T-helper 9 cell (primary cell): ENCODE data around the gene CDK12.
A peak's percentile ranks its signal among the peaks of the same experiment; 100 is the strongest.
"Not testable (repeated sequence)": the region's sequence is repeated elsewhere in the genome, so short reads cannot be mapped to it uniquely, and the experiment has no call there.

ENCODE experiments used
- DNase-seq: peaks from one replicate; pipeline ENCODE4 v3.0.0-alpha.2; 2020

Gene CDK12

GRCh38 chr17:39507511-39507910 lies 46.2 kb downstream of the CDK12 start:
- DNase-seq = no peak

DNA sequence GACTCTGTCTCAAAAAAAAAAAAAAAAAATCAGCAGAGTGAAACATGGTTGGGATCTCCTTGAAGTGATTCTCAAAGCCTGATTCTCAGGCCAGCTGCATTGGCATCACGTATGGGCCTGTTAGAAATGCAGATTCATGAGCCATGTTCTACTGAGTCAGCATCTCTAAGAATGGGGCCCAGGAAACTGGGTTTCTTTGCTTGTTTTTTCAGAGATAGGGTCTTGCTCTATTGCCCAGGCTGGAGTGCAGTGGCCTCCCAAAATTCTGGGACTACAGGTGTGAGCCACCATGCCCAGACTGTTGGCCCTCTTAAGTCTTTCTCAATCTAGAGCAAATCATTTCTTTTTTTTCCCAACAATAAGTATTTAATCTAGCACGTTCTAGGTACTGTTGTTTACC lies 47.7 kb downstream of the CDK12 start:
- no peak for DNase-seq

DNA sequence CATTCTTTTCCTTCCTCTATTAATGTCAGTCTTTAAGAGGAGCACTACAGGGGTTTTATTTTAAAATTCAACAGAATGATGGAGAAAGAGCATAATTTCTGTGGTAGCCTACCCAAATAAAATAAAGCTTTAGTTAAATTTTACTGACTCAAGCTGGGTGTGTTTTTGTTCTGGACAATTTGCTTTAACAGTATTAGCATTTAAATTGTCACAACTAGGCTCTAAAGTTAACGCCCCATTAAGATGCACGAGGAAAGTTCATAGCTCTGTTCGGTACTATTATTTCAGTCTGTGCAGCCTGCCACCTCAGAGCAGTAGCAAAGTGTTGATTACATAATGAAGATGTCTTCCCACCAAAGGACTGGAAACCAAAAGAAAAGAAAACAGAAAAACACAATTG lies 52.0 kb downstream of the CDK12 start:
- DNase-seq = no peak

GRCh38 chr17:39513915-39514314 lies 52.6 kb downstream of the CDK12 start:
- no peak for DNase-seq

- DNase-seq = no peak
Observed at GRCh38 chr17:39517224-39517623, 55.9 kb downstream of the CDK12 start.

GRCh38 chr17:39525801-39526506 lies 64.7 kb downstream of the CDK12 start:
- DNase-seq = no peak

DNA sequence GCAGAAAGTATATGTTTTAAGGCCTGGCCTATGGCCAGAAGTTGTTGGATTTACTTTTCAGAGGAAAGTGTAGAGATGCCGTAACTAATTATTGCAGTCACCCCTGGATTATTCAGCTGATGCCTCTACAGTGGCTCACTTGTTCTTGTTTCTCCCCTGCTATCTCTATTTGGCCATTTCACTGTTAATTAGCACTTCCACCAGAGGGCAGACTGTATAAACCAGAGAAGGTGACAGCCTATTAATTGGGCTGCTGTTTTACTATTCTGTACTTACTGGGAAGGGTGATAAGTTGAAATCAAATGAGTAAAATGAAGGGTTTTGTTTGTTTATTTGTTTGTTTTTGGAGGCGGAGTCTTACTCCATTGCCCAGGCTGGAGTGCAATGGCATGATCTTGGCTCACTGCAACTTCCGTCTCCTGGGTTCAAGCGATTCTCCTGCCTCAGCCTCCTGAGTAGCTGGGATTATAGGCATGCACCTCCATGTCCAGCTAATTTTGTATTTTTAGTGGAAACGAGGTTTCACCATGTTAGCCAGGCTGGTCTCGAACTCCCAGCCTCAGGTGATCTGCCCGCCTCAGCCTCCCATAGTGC lies 66.0 kb downstream of the CDK12 start:
- DNase-seq = no peak

DNA sequence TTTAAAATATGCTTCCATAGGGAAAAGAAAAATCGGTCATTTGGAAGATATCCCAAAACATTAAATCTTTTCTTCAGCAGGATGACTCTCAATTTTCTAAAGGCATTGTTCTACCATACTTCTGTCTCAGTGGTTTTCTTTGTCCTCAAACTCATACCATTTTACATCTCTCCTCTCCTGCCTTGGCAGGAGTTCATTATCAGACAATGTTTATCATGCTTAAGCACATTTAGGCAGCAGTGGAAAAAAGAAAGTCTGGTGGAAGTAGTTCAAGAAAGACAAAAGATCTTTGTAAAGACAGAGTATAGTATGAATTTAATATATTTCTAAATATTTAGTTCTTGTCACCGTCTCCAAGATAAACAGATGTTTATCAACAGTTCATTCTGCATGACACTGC lies 68.2 kb downstream of the CDK12 start:
- no peak for DNase-seq

DNA sequence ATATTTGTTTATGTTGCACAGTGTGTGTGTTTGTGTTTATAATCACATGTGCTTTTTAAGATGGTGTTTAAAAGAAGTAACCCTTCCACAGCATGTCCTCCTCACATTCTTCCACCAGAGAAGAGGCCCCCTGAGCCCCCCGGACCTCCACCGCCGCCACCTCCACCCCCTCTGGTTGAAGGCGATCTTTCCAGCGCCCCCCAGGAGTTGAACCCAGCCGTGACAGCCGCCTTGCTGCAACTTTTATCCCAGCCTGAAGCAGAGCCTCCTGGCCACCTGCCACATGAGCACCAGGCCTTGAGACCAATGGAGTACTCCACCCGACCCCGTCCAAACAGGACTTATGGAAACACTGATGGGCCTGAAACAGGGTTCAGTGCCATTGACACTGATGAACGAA lies 69.2 kb downstream of the CDK12 start:
- DNase-seq = no peak

- DNase-seq = no peak
Observed at GRCh38 chr17:39531252-39531651, 70.0 kb downstream of the CDK12 start.

DNA sequence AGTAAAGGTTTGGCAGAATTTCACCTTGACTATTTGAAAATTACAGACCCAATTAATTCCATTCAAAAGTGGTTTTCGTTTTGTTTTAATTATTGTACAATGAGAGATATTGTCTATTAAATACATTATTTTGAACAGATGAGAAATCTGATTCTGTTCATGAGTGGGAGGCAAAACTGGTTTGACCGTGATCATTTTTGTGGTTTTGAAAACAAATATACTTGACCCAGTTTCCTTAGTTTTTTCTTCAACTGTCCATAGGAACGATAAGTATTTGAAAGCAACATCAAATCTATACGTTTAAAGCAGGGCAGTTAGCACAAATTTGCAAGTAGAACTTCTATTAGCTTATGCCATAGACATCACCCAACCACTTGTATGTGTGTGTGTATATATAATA lies 72.6 kb downstream of the CDK12 start:
- no peak for DNase-seq

DNA sequence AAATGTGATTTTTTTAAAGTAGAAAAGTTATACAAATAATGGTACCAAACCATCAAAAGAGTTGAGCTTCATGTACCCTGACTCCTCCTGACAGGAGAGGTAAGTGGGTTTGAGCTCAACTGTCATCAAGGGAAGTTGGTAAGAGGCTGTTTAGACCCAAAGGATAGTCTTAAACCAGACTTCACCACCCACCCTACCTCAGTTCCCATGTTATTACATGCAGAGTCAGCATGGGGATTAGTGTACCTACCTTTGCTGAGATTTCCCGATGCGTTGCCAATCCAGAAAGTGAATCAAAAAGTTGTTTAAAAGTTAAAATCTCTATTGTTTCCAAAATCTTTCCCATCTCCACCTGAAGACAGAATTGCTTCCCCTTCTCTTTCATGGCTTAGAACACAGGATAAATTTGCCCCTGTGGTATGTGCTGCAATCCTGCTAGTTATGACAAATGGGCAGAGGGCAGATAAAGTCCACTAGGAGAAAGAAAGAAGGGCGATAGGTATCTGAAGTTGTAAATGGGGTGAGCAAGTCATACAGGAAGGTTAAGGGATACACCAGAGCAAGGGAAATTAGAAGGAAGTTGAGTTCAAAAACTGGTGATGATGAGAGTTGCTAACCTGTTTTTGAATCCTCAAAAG lies 73.6 kb downstream of the CDK12 start:
- DNase-seq = no peak

DNA sequence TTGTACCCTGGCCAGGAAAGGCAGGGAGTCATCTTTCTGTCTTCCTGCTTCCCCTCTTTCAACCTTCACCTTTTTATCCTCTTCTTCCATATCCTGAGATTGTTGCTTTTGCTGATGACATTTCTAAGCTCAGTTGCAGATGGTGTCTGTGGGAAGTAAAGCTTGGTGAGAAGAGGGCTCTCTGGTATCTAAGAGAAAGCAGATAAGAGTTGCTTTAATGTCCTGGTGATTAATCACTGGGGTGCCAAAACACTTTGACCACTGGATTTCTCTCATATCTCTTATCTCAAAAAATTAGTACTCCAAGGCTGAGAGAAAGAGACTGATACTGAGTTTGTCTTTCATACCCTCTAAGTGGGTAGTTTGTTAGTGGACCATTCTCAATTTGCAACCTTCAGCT lies 75.2 kb downstream of the CDK12 start:
- no peak for DNase-seq

DNA sequence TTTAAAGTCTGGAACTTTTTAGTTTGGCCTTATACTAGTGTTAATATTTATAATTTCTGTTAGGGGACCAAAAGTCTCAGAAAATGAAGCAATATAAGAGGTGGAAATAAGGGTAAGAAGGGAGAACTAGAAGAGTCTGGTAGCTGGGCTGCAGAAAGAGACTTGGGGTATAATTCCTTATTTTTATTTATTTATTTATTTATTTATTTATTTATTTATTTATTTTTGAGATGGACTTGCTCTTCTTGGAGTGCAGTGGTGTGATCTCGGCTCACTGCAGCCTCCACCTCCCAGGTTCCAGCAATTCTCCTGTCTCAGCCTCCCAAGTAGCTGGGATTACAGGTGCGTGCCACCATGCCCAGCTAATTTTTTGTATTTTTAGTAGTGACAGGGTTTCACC lies 76.1 kb downstream of the CDK12 start:
- DNase-seq = not testable (repeated sequence)

GRCh38 chr17:39538866-39539265 lies 77.6 kb downstream of the CDK12 start:
- no peak for DNase-seq

DNA sequence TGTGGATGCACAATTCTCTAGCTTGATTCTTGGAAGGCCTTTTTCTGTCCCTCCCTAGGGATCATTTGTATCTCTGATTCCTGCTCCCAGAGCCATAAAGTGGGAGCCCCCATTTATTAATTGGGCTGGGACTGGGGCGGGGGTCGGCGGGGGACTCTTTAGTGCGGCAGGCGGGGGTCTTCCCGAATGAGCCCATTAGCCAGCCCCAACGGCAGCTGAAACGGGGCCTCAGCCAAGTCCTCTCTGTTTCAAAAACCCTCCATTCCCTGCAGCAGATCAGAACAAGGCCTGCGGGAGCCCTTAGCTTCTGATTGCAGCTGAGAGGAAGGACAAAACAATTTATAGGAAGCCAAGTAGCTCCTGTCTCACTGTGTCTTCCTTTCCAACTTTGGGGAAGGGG lies 79.3 kb downstream of the CDK12 start:
- DNase-seq = no peak

DNA sequence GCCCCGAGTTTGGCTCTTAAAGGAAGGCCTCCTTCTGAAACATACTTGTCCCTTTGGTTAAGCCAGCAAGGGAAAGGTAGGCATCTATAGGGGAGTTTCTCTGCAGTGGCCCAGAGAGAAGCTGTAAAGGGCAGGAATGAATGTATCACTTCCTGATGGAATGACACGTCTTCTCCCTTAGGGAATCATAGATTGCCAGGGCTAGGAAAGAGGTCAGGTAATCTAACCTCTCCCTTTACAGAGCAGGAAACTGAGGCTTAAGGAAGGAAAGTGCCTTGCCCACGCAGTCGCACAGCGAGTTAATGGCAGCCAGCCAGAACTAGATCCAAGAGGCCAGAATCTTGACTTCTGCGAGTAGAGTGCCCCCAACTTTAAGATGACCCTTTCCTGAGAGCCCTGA lies 80.4 kb downstream of the CDK12 start:
- no peak for DNase-seq

DNA sequence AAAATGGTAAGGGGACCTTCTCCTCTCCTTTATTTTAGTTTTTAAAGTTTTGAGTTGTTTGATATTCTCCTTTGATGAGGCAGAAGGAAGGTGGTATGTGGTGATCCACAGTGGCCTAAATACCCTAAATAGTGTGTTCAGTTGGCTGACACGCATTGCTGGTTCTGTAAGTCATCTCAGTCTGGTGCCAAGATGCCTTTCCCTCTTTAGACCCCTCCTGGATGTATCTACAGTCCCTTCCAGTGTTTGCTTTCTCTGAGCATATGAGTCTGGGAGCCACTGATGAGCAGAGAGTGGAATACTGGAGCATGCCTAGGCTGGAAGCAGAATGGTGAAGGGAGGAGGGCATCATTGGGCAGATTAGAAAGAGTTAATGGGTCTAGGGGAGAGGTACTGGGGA lies 81.9 kb downstream of the CDK12 start:
- no peak for DNase-seq

DNA sequence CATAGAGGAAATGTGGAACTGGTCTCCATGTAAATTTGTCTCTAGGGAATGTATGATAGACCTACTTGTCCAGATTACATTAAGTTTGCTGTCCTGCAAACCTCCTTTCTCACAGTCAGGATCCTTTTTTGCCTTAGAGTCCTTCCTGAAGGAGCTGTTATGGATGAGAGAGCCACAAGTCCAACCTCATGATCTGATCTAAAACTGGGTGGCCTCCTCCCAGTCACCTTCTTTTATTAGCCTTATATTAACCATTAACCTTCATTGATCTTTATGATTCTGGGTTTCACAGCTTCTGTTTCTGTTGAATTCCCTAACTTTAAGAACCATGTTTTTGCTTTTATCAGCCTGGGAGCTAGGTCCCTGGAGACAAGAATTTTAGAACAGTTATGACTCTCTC lies 82.4 kb downstream of the CDK12 start:
- DNase-seq = no peak

GRCh38 chr17:39544361-39544760 lies 83.1 kb downstream of the CDK12 start:
- not testable (repeated sequence) for DNase-seq

GRCh38 chr17:39547713-39548478 lies 86.6 kb downstream of the CDK12 start:
- peak; percentile 76 for DNase-seq

DNA sequence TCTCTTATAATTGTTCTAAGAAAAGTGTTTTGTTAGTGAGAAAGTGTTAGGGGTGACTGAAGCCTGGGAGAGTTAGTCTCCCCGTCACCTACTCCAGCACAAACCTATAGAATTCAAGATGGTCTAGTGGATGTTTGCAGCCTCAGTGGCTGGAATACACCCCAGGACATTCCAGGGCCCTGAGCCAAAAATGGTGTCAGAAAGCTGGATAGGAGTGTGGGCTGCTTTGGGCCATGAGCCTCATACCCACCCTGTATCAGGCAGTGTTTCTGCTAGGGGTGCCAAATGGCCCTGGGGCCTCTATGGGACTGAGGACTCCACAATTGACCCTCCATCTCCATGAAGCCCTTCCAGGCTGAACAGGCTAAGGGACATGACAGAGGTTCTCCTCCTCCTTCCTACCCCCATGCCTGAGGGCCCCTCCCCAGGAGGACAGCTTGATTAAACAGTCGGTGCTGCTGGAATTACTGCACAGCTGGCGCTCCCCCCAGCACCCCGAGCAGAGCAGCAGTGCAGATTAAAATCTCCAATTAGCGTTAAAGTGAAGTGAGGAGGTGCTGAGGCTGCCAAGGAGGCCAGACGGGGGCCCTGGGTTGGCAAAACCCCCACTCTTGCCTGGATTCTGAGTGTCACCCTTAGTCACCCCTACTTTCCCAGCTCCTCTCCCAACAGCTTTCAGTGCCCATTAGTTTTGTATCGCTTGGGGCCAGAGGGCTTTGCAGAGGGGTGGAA lies 87.4 kb downstream of the CDK12 start:
- DNase-seq = no peak
